ENCODE data around the gene IL4R. TPM values are rescaled to one million over a fixed set of nuclear protein-coding genes. Genes with fewer than 3 reads are reported as not detected.
A peak's percentile ranks its signal among the peaks of the same experiment; 100 is the strongest.

IL4R gene
- 99.0 and 108 TPM in 2 replicates for total RNA-seq (2022)
- percentile 91 among the genes with signal in this experiment for Bru-seq, nascent RNA
- percentile 83 among the genes with signal in this experiment for BruChase-seq, experiment 1, labeled RNA remaining after a 6-hour chase
- BruChase-seq, experiment 2, labeled RNA remaining after a 2-hour chase = percentile 82 among the genes with signal in this experiment
- long read RNA-seq, transcript IL4R-202 (11 exons, 3,685 nt) = major isoform, 8 of 41 reads
- long read RNA-seq, transcript IL4R-203 (10 exons, 3,539 nt) = minor isoform, 5 of 41 reads
- long read RNA-seq, partial matches to known transcripts = 13 of 41 reads
- long read RNA-seq, other reads (novel, unspliced or antisense) = 15 of 41 reads

- Mint-ChIP-seq H3K9me3 (ENCODE audit: low read depth, unreplicated experiment) (no peaks in the 10 kb centered on the region), H3K27ac (ENCODE audit: unreplicated experiment) (peak within 1 kb of the TSS; percentile 80), H3K36me3 (ENCODE audit: insufficient read depth, unreplicated experiment) (peaks cover 46% of the 10 kb centered on the region), H3K27me3 (ENCODE audit: unreplicated experiment) (no peaks in the 10 kb centered on the region), H3K4me1 (ENCODE audit: low read depth, unreplicated experiment) (peaks cover 58% of the 10 kb centered on the region), H3K4me3 (ENCODE audit: low read depth, unreplicated experiment) (peak within 1 kb of the TSS; percentile 82)
- intact Hi-C loops (cut with micrococcal nuclease; ENCODE audit: unreplicated experiment) = loop anchor here (2.0 to 10.0 kb wide), 3 partner anchors 49 to 901 kb away; partner anchors contain the start of gene XPO6
- BruUV-seq (replicated peaks) = no TSS peak
- CTCF ChIA-PET = no interaction called here
- TF ChIP-seq CTCF (IDR thresholded peaks at IDR 0.05; ENCODE audit: unreplicated experiment) = no peak
- DNase-seq = peak; percentile 82
Observed at GRCh38 chr16:27313422-27314160, at the start of gene IL4R. TSS of gene IL4R (plus strand) at chr16:27313974. CDS start at chr16:27340204, 26,230 bp downstream.

- peaks cover 54% of the 10 kb centered on the region for H3K4me1 Mint-ChIP-seq (ENCODE audit: low read depth, unreplicated experiment)
Observed at GRCh38 chr16:27264151-27264550, 49.6 kb upstream of the IL4R start.

GRCh38 chr16:27265982-27266381 is 47.8 kb upstream of the IL4R start:
- no peak for TF ChIP-seq CTCF (IDR thresholded peaks at IDR 0.05; ENCODE audit: unreplicated experiment)
- Mint-ChIP-seq H3K9me3 (ENCODE audit: low read depth, unreplicated experiment) (no peaks in the 10 kb centered on the region), H3K27ac (ENCODE audit: unreplicated experiment) (peak overlapping the region; percentile 10), H3K4me3 (ENCODE audit: low read depth, unreplicated experiment) (no peak overlapping the region), H3K36me3 (ENCODE audit: insufficient read depth, unreplicated experiment) (peaks cover 37% of the 10 kb centered on the region), H3K4me1 (ENCODE audit: low read depth, unreplicated experiment) (peaks cover 58% of the 10 kb centered on the region), H3K27me3 (ENCODE audit: unreplicated experiment) (no peaks in the 10 kb centered on the region)
- no TSS peak for BruUV-seq (replicated peaks)
- CTCF ChIA-PET = no interaction called here
- intact Hi-C loops (cut with micrococcal nuclease; ENCODE audit: unreplicated experiment) = loop anchor here (2.0 kb wide), 1 partner anchor 49 kb away; no protein-coding TSS in a partner anchor
- DNase-seq = no peak

More at GRCh38 chr16:27264151-27264550, 49.6 kb upstream of the IL4R start:
- DNase-seq = peak; percentile 63
- intact Hi-C loops (cut with micrococcal nuclease; ENCODE audit: unreplicated experiment) = loop anchor here (2.0 kb wide), 1 partner anchor 51 kb away; no protein-coding TSS in a partner anchor
- CTCF ChIA-PET = interaction anchor here (0.8 to 1.8 kb wide), 4 partner anchors 10 to 104 kb away, joined by 3 to 5 read pairs (median 3); no protein-coding TSS in a partner anchor
- TF ChIP-seq CTCF (IDR thresholded peaks at IDR 0.05; ENCODE audit: unreplicated experiment) = no peak
- Mint-ChIP-seq H3K36me3 (ENCODE audit: insufficient read depth, unreplicated experiment) (peaks cover 29% of the 10 kb centered on the region), H3K9me3 (ENCODE audit: low read depth, unreplicated experiment) (no peaks in the 10 kb centered on the region), H3K27ac (ENCODE audit: unreplicated experiment) (peak overlapping the region; percentile 70), H3K4me3 (ENCODE audit: low read depth, unreplicated experiment) (peak overlapping the region; percentile 33), H3K27me3 (ENCODE audit: unreplicated experiment) (no peaks in the 10 kb centered on the region)
- no TSS peak for BruUV-seq (replicated peaks)

GRCh38 chr16:27267037-27267677 is 46.6 kb upstream of the IL4R start:
- no peak overlapping the region for H3K27ac Mint-ChIP-seq (ENCODE audit: unreplicated experiment)
- intact Hi-C loops (cut with micrococcal nuclease; ENCODE audit: unreplicated experiment) = no loop called here
- TF ChIP-seq CTCF (IDR thresholded peaks at IDR 0.05; ENCODE audit: unreplicated experiment) = no peak
- CTCF ChIA-PET = interaction anchor here (0.7 to 1.2 kb wide), 2 partner anchors 29 to 60 kb away, joined by 3 read pairs; no protein-coding TSS in a partner anchor
- BruUV-seq (replicated peaks) = no TSS peak
- no peak for DNase-seq
- H3K9me3 Mint-ChIP-seq (ENCODE audit: low read depth, unreplicated experiment) = peaks cover 1% of the 10 kb centered on the region
- H3K36me3 Mint-ChIP-seq (ENCODE audit: insufficient read depth, unreplicated experiment) = peaks cover 34% of the 10 kb centered on the region
- no peaks in the 10 kb centered on the region for H3K27me3 Mint-ChIP-seq (ENCODE audit: unreplicated experiment)
- H3K4me1 Mint-ChIP-seq (ENCODE audit: low read depth, unreplicated experiment) = peaks cover 60% of the 10 kb centered on the region
- peak overlapping the region; percentile 91 for H3K4me3 Mint-ChIP-seq (ENCODE audit: low read depth, unreplicated experiment)
